ENCODE measurements around the gene OR5B12.
"Not testable (repeated sequence)": the region's sequence is repeated elsewhere in the genome, so short reads cannot be mapped to it uniquely, and the experiment has no call there.

Gene OR5B12

DNA sequence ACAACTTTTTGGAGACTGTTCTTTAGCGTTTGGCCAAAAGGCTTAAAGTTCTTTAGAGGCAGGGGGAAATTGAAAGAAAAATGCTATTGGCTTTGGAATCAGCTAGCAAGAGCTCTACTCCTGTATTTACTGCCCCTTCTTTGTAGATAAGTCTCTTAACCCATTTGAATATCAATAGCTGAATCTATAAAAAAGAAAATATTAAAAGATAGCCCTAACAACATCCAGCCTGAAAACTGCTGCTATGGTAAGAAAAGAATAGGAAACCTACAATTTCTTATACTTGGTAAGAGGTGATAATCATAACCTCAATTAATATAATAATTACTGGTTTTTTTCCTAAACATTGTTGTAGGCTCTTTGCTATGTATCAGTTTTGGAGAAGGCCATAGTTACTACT, at the start of gene OR5B12:
Gene OR5B12, minus strand, starts transcription at position 101 of the 400 bp plus-strand sequence. CDS start 2,085 bp downstream, outside the sequence.
- no peak for DNase-seq (ENCODE audit: low read depth, low spot score)
- no peak within 1 kb of the TSS for H3K27ac ChIP-seq

DNA sequence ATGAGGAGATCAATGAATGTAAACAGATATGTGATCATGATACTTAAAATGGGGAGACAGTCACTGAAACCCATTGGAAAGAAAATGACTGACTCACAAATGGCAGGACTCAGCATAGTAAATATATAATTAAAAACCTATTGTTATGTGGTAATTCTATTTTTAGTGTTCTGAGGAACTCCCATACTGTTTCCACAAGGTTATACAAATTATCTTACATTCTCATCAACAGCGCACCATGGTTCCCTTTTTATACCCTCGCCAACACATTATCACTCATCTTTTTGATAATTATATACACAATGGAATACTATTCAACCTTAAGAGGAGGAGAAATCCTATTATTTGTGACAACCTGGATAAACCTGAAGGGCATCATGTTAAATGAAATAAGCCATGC, 48.8 kb upstream of the OR5B12 start:
- no peak overlapping the region for H3K27ac ChIP-seq
- no peak for DNase-seq (ENCODE audit: low read depth, low spot score)

DNA sequence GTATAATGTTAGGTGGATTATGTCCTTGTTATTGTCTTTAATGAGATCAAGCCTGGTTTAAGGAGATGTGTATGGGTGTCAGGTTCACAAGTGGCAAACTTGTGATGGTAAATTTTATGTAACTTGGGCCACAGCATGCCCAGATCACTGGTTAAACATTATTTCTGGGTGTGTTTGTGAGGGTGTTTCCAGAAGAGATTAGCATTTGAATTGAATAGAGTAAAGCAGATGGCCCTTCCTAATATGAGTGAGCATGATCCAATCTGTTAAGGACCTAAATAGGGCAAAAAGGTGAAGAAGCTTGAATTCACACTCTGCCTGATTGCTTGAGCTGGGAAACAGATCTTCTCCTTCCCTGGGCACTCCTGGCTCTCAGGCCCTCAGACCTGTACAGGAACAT, 45.1 kb upstream of the OR5B12 start:
- DNase-seq (ENCODE audit: low read depth, low spot score), result no peak
- no peak overlapping the region for H3K27ac ChIP-seq

DNA sequence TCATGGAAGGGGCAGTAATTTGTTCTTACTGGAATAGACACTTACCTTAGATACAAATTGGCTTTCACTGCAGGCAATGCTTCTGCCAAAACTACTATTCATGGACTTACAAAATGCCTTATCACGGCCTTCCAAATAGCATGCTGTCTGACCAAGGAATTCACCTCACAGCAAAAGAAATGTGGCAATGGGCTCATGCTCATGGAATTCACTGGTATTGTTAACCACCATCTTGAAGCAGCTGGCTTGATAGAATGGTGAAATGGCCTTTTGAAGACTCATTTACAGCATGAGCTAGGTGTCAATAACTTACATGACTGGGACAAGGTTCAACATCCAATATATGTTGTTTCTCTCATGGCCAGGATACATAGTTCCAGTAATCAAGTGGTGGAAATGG, 43.9 kb upstream of the OR5B12 start:
- no peak for DNase-seq (ENCODE audit: low read depth, low spot score)
- H3K27ac ChIP-seq, result no peak overlapping the region

DNA sequence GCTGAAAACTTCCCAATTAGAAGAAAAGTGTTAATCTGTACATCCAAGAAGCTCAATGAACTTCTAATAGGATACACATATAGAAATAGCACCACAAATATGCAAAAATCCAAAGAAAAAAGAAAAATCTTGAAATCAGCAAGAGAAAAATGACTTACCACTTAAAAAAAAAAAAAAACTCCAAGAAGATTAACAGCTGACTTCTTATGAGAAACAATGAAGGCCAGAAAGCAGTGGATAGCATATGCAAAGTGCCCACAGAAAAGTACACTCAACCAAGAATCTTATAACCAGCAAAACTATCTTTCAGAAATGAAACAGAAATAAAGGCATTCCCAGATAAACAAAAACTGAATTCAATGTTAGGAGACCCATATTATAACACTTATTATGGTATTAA, 29.9 kb upstream of the OR5B12 start:
- DNase-seq (ENCODE audit: low read depth, low spot score), result no peak
- H3K27ac ChIP-seq, result no peak overlapping the region

DNA sequence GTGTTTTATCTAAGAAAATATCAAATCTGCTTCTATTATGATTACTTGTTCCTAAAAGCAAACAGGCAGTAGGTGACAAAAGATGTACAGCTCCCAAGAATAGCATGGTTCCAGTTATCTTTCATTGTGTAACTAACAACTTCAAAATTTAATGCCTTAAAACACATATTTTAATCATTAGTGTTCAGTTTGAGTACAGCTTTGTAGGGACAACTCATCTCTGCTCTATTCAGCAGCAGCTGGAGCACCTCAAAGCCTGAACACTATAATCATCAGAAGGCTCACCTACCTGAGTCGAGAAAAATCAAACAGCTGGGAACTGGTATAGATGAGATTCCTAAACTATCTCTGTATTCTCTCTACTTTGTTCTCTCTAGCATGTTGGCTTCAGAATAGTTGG, 24.3 kb upstream of the OR5B12 start:
- peak overlapping the region; percentile 29 for H3K27ac ChIP-seq

DNA sequence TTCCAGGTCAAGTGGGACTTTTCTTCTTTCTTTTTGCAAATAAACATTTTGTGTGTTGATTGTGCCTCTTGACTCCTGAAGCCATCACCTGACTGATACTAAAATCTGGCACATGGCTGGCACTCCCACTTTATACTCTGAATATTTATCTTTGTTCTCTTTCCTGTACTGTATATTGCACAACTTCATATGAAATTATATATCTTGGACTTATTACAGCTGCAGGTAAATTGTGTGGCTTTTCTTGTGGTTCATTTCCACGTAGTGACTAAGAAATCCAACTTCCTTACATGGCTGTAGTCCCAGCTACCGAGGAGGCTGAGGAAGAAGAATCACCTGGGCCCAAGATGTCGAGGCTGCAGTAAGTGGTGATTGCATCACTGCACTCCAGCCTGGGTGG, 23.7 kb upstream of the OR5B12 start:
- DNase-seq (ENCODE audit: low read depth, low spot score), result peak; percentile 61
- H3K27ac ChIP-seq, result peak overlapping the region; percentile 29

More for the DNA sequence above, 24.3 kb upstream of the OR5B12 start:
- DNase-seq (ENCODE audit: low read depth, low spot score), result no peak

DNA sequence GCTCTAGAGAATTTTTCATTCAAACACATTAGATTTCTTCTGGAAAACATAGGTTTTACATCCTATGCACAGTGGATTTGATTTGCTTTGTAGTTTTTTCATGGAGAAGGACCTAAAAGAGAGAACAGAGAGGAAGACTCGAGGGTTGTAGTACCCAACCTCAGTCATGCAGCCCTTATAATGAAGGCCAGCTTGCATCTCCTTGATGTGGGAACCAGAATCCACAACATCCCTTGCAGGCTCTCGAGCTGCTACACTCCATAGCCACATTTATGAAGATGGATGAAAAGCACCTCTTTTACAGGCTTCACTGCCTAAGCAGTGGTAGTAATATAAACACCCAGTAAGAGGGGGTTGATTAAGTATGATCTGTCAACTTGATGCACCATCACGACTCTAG, 9.5 kb upstream of the OR5B12 start:
- H3K27ac ChIP-seq, result no peak overlapping the region
- DNase-seq (ENCODE audit: low read depth, low spot score), result no peak

DNA sequence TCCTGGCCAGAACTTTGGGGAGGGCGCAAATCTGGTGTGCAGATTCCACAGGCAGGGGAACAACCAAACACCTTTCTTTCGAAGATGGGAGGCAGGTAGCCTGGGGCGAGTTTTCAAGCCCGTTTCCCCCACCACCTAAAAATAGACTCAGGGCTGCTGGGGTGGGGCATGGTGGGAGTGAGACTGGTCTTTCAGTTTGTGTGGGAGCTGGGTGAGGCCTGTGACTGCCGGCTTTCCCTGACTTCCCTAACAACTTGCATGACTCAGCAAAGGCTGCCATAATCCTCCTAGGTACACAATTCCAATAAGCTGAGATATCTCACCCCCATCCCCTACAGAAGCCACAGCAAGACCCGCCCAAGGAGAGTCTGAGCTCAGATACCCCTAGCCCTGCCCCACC, 4.3 kb upstream of the OR5B12 start:
- no peak overlapping the region for H3K27ac ChIP-seq
- no peak for DNase-seq (ENCODE audit: low read depth, low spot score)

DNA sequence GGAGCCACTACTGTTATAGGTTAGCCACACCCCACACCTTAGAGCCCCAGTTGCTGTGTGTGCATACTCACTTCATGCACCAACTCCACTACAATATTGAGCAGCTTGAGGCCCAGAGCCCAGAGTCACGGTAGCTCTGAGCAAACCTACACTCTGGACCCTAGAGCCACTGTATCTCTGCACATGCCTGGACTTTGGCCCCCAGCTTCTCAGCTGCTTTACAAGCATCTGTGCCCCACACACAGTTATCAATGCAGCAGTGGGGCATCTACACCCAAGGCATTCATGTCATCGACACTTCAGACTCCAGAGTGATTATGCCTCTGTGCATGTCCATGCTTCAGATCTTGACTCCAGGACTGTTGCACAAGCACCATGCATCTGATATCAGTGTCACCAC, 2.3 kb upstream of the OR5B12 start:
- H3K27ac ChIP-seq, result no peak overlapping the region
- DNase-seq (ENCODE audit: low read depth, low spot score), result no peak

DNA sequence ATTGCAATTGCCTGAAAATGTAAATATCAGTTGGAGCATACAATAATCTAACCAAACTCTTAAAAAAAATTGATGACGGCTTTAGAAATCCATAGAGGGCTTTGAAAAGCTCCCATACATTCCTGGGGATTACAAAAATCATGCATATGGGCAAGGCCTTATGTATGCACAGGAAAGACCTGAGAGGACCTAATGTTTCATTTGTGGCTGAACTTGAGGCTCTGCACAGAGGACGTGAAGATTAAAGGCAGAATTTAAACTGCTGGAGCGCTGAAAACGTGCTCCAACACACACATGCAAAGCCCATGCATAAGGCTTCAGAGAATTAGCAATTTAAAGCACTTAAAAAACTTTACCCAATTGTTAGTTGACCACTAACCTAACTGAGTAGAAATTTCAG, 3.5 kb downstream of the OR5B12 start:
- no peak for DNase-seq (ENCODE audit: low read depth, low spot score)
- H3K27ac ChIP-seq, result no peak overlapping the region

DNA sequence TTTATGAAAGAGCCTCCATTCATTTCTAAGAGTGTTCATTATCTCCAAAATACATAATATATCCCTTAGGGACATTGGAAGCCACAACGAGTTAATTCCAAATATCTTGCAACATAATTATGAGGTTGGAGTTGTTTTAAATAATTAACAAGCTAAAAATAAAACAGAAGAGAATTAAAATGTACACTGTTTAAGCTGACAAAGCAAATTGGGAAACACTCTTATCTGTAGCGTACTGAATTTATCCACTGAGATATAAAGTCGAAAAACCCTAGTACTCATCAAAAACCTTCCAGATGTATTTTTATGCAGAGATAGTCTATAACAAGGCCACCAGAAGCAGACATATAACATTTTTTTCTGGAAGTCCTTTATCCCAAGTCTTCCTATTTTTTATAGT, 7.8 kb downstream of the OR5B12 start:
- H3K27ac ChIP-seq, result no peak overlapping the region
- no peak for DNase-seq (ENCODE audit: low read depth, low spot score)

DNA sequence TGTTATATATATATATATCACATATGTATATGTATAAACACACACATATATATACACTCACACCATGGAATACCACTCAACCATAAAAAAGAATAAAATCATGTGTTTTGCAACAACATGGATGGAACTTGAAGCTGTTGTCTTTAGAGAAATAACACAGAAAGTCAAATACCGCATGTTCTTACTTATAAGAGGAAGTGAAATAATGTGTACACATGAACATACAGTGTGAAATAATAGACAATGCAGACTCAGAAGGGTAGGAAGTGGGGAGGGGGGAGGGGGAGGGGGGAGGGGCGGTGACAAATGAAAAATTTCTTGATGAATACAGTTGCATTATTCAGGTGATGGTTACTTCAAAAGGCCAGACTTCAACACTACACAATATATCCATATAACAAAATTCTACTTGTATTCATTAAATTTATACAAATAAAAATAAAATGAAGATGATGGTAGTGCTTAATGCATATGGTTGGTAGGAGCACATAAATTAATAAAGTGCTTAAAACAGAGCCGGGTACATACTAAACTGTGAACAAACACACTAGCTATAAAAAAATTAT, 8.3 kb downstream of the OR5B12 start:
- no peak overlapping the region for H3K27ac ChIP-seq
- DNase-seq (ENCODE audit: low read depth, low spot score), result no peak

DNA sequence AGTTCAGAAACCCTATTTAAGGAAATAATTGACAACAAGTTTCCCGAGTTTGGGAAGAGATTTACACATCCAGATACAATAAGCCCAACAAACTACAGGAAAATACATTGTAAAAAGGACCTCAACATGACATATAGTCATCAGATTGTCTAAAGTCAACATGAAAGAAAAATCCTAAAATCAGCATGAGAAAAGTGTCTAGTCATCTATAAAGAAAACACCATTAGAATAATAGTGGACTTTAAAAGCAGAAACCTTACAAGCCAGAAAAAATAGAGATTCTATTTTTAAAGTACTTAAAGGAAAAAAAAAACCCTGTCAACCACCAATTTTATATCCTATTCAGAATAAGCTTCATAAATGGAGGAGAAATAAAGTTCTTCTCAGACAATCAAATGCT, 12.8 kb downstream of the OR5B12 start:
- no peak overlapping the region for H3K27ac ChIP-seq
- DNase-seq (ENCODE audit: low read depth, low spot score), result no peak

DNA sequence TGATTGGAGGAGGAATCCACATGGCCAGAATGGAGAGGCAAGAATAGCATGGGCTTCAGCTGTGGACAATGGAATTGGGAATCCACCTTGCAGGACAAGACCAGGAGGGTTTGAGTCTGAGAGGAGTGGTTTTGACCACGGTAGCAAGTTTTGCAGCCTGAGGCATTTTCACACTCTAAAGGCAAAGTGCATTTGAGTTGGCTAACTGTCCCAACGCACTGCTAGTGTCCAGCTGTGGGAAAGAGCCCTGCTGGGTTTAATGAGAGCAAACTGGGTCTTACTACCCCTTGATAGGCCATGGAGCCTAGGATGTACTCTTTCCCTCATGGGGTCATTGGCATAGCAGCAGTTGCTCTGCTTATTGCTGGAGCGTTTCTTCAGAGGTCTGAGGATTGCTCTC, 14.0 kb downstream of the OR5B12 start, which contains the start of gene OR5B2:
Gene OR5B2, minus strand, starts transcription at position 101 of the 400 bp plus-strand sequence. CDS start 4,860 bp downstream, outside the sequence.
- H3K27ac ChIP-seq, result no peak within 1 kb of the TSS
- no peak for DNase-seq (ENCODE audit: low read depth, low spot score)

DNA sequence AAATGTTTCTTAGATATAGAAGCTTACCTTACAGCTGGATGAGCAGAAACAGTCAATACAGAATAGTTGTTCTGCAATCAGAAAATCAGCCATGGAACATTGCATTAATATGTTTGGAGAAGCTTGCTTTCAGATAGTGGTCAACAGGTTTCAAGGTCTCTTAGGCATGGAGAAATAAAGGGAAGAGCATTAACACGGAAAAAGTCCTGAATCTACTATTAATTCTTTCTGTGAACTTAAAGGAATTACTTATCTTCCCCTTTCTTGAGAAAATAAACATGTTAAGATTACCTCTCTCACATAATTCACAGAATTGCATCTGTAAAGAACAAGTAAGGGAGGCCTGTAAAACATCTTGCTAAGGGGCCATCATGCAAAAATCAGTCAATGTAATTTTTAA, 35.3 kb downstream of the OR5B12 start, which contains the start of gene OR5B3:
Gene OR5B3, minus strand, starts transcription at position 101 of the 400 bp plus-strand sequence. CDS start 3,465 bp downstream, outside the sequence.
- no peak within 1 kb of the TSS for H3K27ac ChIP-seq
- no peak for DNase-seq (ENCODE audit: low read depth, low spot score)

DNA sequence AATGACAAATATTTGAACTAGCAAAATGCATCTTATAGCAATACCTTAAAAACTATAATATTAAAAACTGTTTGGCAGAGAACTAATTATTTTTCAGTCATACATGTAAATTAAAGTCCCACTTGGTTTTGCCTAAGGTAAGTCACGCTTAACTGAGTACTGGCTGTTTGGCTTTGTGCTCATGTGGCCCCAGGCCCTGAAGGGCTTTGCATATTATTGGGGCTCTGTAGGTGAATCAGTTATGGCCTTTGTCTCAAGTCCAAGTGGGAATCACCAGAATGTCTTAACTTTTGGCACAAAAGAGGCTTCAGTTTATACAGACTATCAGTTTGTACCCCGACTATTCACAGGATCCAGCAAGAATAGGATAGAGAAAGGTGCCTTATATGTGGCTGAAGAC, 42.4 kb downstream of the OR5B12 start:
- DNase-seq (ENCODE audit: low read depth, low spot score); H3K27ac ChIP-seq: not testable (repeated sequence)

DNA sequence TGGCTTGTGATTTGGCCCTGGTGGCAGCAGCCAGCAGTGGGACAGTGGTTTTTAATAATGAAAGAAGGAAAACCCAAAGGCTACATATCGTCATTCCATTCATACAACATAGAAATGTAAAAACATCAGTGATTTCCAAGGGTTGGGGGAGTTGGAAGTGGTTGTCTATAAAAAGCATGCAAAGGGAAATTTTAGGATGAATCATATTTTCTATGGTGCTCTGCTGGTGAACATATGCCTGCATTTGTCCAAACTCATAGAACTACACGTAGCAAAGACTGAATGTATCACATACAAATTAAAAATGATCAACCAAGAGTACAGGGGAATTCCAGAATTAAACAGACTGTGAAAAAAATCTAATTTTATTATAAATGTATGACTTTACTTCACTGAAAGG, 46.5 kb downstream of the OR5B12 start:
- no peak for DNase-seq (ENCODE audit: low read depth, low spot score)
- H3K27ac ChIP-seq, result no peak overlapping the region

DNA sequence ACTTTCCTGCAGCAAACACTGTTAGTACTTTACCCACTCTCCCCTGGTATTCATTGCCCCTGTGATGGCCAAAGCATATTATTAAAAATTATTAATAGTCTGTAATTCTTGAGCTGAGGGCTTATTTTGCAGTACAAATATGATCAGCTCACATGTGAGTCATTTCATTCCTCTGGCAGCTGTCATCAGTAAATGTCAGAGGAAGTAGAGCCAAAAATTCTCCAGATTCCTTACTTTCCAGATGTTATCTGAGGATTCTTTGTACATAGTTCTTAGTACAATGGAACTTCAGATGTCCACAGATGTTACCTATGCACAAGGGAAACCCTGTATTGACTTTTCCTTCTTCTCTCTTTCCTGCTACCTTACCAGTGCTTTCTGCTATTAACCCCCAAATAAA, 47.8 kb downstream of the OR5B12 start:
- peak; percentile 40 for DNase-seq (ENCODE audit: low read depth, low spot score)
- peak overlapping the region; percentile 57 for H3K27ac ChIP-seq

DNA sequence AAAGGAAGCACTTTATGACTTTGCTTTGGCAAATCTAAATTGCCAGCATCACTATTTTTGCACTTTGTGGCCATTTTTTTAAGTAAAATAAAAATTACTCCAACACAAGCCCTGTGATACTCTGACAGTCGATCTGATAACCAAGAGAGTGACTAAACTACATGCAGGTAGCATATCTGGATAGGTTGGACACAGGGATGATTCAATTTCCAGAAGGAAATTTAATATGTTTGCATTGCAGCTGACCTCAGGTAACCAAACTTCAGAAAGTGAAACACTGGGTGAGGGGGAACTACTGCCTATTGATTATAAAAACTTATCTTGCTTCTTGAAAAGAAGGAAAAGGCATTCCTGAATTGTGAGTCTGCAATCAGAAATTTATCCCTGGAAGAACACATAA, 49.3 kb downstream of the OR5B12 start:
- peak overlapping the region; percentile 57 for H3K27ac ChIP-seq
- peak; percentile 53 for DNase-seq (ENCODE audit: low read depth, low spot score)

DNA sequence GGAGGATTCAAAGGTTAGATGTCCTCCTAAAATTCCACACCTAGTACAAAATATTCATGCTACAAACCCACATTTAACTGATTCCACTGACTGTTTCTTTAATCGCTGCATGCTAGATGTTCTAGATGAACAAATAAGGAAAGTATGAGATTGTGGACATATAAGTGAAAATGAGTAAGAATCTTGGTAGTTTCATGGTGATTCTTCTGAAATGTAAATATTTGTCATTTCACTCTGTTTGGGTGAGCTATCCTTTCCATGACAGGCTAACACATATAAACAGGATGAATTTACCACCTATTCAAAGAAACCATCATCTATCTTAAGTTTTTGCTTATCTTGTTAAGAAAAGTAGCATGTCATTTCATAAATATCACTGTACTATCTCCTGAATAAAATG, 50.2 kb downstream of the OR5B12 start:
- DNase-seq (ENCODE audit: low read depth, low spot score), result peak; percentile 14
- peak overlapping the region; percentile 57 for H3K27ac ChIP-seq

DNA sequence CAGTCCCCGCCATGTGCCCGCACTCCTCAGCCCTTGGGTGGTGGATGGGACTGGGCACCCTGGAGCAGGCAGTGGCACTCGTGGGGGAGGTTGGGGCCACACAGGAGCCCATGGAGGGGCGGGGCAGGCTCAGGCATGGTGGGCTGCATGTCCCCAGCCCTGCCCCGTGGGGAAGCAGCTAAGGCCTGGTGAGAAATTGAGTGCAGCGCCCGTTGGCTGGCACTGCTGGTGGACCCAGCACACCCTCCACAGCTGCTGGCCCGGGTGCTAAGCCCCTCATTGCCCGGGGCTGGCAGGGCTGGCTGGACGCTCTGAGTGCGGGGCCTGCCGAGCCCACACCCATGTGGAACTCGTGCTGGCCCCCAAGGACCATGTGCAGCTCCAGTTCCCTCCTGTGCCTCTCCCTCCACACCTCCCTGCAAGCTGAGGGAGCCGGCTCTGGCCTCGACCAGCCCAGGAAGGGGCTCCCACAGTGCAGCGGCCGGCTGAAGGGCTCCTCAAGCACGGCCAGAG, 51.4 kb downstream of the OR5B12 start:
- no peak for DNase-seq (ENCODE audit: low read depth, low spot score)
- no peak overlapping the region for H3K27ac ChIP-seq
